ENCODE results near the gene NOS1AP. TPM values are rescaled to one million over a fixed set of nuclear protein-coding genes. Genes with fewer than 3 reads are reported as not detected.

NOS1AP gene
- total RNA-seq, 1 donor from 2014 or later: 1.4 TPM

DNA sequence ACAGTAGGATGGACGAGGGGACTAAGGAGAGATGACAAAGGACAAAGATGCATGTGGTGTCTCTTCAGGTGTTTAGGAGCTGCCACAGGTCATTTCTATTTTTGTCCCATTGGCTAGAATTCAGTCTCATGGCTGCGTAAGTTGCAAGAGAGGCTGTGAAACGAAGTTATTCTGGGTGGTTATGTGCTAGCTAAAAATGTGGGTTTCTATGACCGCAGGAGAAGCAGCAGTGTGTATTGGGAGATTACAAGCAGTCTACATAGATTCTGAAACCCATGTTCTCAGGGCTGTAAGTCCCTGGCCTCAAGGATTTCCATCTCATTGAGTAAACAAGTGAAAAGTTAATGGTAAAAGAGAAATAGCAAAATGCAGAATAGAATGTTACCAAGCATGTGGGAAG, 196.5 kb downstream of the NOS1AP start:
- no peak for ATAC-seq

DNA sequence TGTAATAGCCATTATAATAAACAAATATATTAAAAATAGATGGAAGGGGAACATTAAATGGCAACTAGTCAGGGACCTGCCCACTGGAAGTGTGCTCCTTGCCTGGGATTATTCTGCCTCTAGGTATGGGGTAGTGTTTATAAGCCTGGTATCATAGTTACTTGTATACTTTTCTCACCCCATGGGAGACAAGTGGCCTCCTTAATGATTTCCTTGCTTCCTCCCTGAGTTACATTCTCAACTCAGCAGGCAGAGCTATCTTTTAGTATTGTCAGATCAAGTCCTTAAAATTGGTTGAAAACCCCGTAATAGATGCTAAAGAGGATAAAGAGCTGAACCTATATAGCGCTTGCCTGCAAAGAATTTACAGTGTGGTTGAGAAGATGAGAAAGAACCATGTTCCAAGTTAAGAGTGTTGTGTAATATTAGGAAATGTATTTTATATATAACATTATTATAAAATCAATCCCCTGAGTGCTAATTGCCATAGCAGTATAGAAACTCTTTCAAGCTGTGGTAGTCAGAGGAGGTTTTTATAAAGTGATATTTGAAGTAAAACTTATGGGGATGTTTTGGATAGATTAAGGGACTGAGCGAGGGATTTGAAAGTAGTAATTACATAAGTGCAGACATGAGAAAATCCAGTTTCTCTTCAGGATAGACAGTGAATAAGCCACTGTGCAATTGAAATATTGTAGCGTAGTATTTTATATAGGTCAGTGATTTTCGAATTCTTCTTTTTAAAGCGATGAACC, 200.7 kb downstream of the NOS1AP start:
- ATAC-seq: no peak

DNA sequence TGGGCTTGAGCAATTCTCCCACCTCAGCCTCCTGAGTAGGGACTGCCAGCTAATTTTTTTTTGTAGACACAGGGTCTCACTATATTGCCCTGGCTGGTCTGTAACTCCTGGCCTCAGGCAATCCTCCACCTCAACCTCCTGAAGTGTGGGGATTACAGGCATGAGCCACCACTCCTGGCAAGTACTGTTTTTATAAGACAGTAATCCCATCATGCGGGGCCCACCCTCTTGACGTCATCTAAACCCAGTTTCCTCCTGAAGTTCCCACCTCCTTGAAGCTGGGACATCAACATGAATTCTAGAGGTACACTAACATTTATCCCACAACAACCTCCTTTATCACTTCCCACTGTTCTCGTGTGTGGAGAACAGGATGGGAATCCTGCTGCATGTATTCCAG, 202.5 kb downstream of the NOS1AP start:
- no peak for ATAC-seq

DNA sequence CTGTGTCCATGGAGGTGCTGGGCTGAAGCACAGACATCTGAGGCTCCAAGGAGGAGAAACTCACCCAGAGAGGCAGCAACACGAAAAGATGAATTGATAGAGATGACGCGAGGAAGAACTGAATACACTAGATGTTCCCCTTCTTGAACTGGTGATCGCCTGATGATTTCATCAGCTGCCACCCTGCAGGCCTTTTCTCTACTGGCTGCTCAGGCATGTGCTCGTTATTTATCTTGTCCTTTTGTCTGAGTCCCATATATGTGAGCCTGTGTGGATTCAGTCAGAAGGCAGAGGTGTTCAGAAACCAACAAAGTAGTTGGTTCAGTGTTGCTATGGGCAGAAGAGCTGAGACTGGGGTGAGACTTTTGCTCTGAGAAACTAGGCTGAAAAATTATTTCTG, 202.9 kb downstream of the NOS1AP start:
- no peak for ATAC-seq

DNA sequence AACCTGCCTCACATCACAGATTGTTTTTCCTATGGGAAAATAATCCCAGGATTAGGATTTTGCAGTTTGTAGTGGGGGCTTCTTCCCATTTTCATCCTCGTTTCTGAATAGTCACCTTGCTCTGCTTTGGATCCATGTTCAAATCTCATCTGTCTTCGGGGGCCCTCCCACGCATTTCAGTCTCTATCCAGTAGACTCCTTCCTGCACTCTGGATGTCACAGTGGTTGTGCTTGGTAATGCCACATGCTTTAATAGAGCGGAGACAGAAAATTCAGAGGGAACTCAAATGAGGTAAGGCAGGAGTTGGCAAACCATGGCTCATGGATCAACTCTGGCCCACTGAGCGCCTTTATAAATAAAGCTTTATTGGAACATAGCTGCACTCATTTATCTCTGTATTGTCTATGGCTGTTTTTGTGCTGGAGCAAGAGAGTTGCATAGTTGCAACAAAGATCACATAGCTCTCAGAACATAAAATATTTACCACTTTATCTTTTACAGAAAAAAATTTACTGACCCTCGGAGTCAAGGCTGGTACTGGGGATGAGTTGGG, 206.2 kb downstream of the NOS1AP start:
- ATAC-seq: no peak

DNA sequence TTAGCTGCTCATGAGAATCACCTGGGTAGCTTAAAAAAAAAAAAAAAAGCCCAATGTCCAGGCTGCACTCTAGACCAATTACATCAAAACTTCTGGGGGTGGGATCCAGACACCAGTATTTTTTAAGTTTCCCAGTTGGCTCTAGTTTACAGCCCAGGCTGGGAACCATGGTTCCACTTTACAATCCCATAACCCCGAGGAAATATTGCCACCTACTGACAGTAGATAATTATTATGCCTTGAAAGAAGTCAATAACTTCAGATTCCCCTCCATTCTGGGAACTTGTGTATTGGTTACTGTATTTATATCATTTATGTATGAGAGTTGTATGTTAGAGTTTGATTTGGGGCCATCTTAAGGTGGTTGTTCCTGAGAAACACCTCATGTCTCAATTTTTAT, 207.0 kb downstream of the NOS1AP start:
- no peak for ATAC-seq

DNA sequence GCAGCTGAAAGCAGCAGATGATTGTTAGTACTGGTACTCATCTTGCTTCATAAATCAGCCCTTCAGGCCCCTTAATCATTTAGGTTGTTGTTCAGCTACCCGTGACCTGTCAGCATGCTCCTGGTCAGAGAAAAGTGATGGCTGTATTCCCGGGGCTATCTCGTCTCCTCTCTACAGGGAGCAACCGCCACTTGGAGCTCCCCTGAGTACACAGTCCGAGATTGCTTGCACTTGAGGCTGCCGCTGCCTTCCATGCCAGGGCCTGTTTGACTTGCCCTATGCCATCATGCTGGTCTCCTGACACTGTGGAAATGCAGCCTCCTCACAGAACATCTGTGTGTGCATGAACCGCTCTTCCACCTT, 209.6 kb downstream of the NOS1AP start:
- ATAC-seq: no peak

DNA sequence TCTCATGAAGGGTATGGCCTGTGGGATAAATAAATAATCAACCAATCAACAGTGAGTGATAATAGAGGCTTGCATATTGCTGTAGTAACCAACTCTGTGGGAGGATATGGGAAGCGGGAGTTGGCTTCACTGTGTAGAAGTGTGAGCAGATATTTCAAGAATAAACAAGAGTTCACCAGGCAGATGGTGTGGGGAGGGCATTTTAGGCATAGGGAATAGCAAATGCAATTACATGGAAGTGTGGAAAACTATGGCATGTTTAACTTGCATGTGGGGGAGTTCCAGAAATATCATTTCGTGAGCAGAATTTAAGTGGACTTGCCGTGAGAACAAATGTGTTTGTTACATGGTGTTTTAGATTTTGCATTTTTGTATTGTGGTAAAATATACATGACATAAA, 211.9 kb downstream of the NOS1AP start:
- no peak for ATAC-seq

DNA sequence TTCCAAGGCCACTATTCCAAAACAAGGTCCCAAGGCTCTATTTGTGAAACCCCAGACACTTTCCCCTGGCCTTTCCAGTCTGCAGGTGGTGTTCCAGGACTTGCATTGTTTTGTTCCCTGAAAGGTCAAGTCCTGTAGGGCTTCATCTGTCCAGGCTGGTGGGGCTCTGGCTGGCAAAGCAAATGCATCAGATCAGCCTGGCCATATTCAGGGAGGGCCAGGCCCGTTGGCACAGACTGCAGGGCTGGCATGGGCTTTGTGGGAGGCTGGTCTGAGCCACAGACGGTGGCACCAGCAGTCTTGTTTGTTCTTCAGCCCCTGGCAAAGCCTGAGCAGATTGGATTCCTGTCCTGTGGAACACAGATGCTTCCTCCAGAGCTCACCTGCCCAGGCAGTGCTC, 214.2 kb downstream of the NOS1AP start:
- no peak for ATAC-seq

DNA sequence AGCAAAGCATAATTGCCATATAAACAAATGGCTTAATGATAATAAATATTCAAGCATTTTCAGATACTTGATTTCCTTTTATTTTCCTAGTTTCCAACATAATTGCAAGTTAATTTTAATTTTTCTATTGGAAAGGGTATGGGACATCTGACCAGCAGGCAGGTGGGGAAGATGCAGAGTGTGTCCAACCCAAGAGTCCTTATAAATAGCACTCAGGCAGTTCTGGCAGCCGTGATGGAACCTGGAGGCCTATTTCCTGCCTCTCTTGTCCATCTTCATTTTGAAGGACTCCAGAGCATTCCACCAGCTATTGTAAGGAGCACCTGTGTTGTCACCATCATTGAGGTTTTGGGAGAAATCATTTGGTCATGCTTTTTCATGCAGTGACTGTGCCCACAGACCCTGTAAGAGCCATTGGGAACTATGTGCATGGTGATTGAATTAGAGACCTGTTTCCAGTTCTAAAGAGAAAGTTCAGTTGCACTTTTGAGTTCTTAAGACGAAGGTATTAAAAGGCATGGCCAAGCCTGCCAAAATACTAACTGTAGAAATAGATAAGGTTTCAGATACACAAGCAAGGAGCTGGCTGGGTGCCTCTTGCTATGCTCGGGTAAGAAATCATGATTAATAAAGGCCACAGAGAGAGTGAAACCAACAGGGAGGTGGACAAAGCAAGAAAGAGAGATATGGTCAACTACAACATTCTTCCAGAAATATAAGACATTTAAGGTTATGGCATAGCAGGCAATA, 214.9 kb downstream of the NOS1AP start:
- no peak for ATAC-seq

DNA sequence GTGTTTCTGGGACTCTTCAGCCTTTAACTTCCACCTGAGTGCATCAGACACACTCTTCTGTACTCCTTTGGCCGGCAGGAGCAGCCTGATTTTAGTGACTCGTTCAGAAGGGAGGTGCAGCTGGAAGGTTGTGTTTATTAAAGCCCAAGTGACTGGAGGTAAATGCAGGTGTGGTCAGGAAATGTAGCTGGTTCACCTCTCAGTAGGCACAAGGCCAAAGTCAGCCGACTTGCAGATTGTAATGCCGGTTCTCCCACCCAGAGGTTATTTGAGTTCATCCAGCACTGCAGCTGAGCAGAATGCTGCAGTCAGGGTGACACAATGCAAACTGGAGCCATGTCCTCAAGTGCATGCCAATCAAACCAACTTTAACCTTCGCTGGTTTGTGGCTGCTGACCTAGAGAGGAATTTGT, 215.7 kb downstream of the NOS1AP start:
- ATAC-seq: peak; percentile 95

DNA sequence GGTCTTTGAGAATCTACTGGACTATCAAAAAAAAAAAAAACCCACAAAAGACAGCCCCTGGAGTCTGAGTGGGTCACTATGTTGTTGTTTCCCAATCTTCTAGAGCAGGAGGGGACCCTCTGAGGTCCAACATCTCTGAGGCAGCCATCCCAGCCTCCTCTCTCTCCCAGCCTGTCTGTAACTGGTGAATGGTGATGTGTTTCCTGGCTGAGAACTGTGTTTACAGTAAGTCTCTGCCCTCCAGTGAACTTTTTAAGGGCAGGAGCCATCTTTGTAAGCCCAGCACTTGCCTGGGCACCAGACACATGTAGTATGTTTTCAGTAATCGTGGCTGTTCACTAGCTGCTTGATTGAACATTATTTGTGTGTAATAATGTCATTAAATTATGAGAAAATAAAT, 221.5 kb downstream of the NOS1AP start:
- ATAC-seq: no peak

DNA sequence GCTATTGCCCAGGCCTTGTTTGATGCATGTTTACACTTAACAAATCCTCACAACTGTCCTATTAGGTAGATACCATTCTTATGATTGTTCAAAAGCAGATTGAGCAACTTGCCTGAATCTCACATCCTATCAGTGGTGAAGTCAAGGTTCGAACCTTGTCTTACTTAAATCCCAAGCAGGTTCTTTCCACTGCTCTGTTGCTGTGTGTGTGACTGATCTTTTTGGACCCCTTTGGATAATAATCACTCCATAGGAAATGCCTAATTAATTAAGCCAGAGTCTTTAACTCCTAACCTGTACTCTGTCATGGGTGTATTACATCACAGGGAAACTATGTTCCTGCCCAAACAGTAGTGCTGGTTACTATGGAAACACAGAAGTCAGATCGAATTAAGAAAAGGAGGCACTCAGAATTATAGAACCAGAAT, 222.9 kb downstream of the NOS1AP start:
- peak; percentile 11 for ATAC-seq

DNA sequence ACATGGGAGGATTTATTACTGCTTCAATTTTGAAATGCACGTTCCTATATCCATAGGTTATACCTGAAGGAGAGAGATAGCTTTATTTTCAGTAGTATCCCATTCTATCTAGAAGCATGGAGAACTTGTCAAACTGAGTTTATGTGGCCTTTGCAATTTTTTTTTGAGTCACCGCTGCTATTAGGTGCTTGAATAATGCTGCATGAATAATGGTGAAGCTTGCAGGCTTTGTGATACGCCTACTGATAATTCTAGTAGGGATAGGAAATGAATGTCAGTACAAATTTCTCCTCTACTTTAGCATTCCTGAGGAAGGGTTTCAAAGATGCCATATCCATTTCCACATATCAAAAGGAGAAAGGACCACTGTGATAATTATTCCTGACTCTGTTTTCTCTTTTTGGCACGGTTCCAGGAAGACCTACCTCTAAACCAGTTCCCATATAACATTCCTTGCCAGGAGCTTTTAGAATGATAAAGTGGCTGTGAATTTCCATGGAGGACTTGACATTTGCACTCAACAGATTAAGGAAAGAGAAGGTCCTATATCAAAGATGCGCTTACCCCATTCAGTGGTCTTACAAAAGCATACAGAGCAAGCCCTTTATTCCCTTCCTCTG, 223.7 kb downstream of the NOS1AP start:
- no peak for ATAC-seq

DNA sequence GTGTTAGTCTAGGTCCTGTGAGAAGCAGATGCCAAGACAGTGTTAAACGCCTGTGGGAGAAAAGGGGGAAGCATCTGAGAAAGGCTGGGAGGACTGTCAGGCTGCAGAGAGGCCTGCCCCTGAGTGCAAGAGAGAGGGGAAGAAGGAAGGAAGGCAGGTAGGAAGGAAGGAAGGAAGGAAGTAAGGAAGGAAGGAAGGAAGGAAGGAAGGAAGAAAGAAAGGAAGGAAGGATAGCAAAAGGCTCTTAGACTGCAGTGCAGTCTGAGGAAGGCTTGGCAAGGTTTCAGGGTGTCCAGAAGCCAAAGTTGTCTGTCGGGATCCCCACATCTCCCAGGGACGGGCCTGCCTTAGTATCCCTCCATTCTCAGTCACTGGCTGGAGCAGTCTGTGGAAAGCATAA, 224.5 kb downstream of the NOS1AP start:
- no peak for ATAC-seq

DNA sequence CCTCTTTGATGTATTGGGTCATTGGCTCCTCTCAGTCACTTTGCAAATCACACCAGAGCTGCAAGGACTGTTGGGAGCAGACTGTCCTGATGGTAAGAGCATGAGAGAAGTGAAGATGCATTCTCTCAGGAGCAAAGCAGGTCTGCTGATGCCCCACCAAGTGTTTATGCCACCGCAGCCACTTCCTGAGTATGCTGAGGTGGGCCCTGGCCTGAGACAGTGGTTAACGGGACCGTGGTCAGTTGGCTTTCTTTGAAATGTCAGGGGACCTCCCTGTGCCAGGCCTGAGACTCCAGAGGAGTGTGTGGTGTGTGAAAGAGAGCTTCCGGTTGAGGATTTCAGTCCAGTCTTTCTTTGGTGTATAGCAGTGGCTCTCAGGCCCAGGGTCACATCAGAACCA, 227.7 kb downstream of the NOS1AP start:
- no peak for ATAC-seq

DNA sequence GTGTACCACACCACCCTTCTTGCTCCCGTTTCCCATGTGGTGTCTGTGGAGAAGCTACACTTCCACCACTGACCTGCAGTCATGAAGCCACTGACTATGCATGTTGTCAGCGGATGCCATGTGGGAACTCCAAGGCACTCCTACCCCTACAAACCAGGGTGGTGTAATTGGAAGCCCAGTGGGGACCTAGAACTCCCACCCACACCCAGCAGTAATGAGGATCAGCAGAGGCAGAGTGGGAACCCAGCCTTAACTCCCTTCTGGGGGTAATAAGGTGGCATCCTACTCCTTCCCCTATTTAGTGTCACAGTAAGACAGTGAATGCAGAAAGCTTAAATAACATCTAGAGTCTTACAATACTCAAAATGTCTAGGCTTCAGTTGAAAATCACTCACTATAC, 228.8 kb downstream of the NOS1AP start:
- no peak for ATAC-seq

DNA sequence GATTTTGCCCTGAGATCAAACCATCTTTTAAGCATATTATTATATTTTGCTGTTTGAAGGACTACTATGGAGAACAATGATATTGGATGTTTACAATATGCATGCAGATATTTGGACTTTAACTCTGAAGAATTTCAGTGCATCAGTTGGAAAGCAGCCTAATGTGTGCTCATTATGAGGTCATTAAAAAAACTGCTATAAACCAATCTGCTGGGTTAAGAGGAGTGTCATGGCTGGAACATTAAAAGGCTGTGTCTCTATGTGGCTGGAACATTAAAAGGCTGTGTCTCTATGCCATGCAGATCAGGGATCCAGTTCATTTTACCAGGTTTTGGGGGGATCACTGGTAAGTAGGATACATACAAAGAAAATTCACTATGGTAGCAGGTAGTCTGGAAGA, 229.5 kb downstream of the NOS1AP start:
- no peak for ATAC-seq

DNA sequence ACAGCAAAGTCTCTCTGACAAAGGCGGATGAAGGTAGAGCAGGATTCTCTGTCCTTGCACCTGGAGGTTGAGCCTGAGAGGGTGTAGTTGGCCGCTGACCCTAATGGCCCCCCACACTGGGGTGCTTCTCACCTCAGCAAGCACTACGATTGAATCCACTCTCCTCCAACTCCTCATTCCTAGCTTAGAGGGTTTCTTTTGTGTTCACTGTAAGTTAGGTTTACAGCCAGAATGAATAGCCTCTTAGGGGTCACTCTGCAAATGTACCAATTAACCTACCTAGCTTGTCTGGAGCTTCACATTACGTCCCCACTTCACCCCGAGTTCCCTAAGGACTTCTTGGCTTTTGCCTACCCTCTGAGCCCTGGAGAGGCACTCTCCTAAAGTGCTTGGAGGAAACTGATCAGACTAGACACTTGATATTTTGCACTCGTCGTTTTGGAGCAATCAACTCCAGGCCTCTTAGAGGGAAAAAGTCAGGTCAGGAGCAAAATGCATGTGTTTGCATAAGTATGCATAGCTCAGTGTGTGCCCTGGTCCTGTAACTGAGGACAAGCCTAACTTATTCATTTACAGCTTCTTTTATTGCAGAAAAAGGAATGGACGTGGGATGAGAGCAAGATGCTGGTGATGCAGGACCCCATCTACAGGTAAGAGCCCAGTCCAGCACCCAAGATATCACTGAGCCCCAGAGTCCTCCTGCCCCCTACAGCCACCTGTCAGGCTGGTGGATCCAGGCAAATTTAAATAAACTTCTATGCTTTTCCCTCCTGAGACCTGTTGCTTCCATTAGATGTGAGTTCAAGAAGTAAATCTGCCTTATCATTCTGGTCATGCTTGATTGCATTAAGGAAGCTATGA, 230.8 kb downstream of the NOS1AP start:
- no peak for ATAC-seq

DNA sequence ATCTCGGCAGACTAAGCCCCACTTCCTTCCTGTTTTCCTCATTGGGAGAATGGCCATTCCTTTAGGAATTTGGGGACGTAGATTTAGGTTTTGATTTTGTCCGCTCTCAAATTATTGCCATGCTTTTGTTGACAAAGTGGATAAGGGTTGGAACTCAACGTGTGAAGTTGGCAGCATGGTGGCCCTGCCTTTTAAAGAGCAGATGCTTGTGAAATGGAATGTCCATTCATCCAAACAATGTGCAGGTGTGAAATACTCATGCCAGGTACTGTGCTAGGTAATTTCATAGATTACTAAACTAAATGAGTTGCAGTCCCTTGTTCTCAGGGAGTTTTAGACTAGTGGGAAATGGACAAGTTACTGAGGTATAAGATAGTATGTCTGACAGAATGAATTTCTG, 232.2 kb downstream of the NOS1AP start:
- ATAC-seq: no peak

DNA sequence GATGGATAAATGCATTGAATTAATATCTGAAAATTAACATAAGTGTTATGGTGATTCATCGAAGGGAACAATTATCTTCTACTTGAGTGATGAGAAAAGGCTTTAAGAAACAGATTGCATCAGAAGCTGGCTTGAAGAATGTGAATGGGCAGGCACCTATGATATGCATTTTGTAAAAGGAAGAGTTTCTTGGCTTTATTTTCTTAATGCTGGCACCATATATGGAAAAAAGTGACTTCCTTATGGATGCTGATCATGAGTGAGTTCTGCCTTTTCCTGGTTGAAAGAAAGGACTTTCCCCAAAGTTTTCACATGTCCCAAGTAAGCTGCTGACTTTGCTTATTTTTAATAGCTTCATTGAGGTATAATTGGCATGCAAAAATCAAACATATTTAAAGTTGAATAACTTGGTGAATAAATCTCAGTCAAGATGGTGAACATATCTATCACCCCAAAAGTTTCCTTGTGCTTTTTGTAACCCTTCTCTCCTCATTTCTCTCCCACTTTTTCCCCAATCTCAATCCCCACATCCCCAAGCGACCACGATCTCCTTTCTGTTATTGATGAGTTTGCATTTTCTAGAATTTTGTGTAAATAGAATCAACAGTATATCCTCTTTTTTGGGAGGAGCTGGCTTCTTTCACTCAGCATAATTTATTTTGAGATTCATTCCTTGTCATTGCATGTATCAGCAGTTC, 233.0 kb downstream of the NOS1AP start:
- peak; percentile 63 for ATAC-seq

DNA sequence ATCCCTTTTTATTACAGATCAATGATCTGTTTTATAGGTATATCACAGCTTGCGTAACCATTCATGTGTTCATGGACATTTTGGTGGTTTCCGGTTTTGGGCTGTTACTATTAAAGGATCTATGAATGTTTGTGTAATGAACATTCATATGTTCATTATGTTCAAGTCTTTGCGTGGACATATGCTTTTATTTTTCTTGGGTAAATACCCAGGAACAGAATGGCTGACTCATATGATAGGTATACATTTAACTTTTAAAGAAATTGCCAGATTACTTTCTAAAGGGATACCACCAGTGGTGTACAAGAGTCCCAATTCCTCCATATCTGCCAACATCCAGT, 233.5 kb downstream of the NOS1AP start:
- no peak for ATAC-seq
